Ovary (tissue), 3 donors: Measurements from ENCODE around the gene CACNB2.

ENCODE experiments used
- CTCF ChIP-seq, 3 donors: fragments of 450-650 bp in 2 of 3; fragments of 200-600 bp in 1 of 3; IDR thresholded peaks; one replicate each; pipeline versions ENCODE4 v1.5.1 to v1.8.0; 2016 to 2022; ENCODE audit warnings: antibody characterized with exemption in 3 of 3, mild to moderate bottlenecking in 1 of 3
- EP300 ChIP-seq: sonication (generic); formaldehyde crosslinking; IDR thresholded peaks from one replicate; pipeline ENCODE4 v1.6.1; 2017; ENCODE audit warnings: antibody characterized with exemption
- POLR2A ChIP-seq: fragments of 450-650 bp; IDR thresholded peaks from one replicate; pipeline ENCODE4 v1.6.1; 2017; ENCODE audit warnings: antibody characterized with exemption, mild to moderate bottlenecking, moderate library complexity
- donor health status: DM: no; HTN: no; CAD: no.

DNA sequence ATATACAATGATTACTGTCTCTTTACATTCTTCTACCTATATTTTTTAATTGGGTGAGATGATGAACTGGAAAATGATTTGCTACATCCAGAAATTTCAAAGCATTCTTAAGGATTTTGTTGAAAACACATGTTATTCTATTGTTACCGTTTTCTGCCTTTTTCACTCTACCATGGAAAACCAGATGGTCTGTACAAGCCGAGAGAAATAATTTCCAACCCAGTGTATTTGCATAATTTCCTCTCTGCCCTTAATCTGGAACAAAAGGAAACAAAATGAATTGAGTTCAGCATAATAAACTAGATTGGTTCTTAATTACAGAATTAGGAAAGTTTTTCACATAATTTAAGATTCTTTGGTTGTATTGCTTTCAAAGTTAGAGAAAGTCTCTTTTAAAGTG, 211.2 kb downstream of the CACNB2 start:
- TF ChIP-seq CTCF (IDR thresholded peaks at IDR 0.05) (no peak), POLR2A (no peak), EP300 (no peak)
